Stomach (tissue), 9 donors: ENCODE data around the gene USH1G. TPM values are rescaled to one million over a fixed set of nuclear protein-coding genes. Genes with fewer than 3 reads are reported as not detected.

Experiments used
- DNase-seq, 2 donors: peaks; one replicate each; pipeline versions ENCODE4 v3.0.0 to v3.0.0-alpha.2; 2013 to 2019
- H3K27ac ChIP-seq, 5 donors: fragments of 200-600 bp in 4 of 5; sonication (generic) in 4 of 5; one replicate each; pipeline ENCODE4 v1.5.1; 2013 to 2019; ENCODE audit warnings: mild to moderate bottlenecking in 1 of 5, moderate library complexity in 1 of 5
- H3K27me3 ChIP-seq, 3 donors: fragments of 200-600 bp; sonication (generic); one replicate each; pipeline ENCODE4 v1.5.1; 2017 to 2019; ENCODE audit warnings: mixed run types in 1 of 3
- H3K36me3 ChIP-seq, 4 donors: fragments of 200-600 bp; sonication (generic); 1 replicate in 3 of 4; 2 replicates in 1 of 4; pipeline ENCODE4 v1.5.1; 2016 to 2019
- H3K4me1 ChIP-seq, 4 donors: fragments of 200-600 bp; sonication (generic); one replicate each; pipeline ENCODE4 v1.5.1; 2016 to 2019
- H3K4me3 ChIP-seq, 4 donors: fragments of 200-600 bp; sonication (generic) in 3 of 4; one replicate each; pipeline ENCODE4 v1.5.1; 2016 to 2019; ENCODE audit warnings: mild to moderate bottlenecking in 1 of 4
- H3K9me3 ChIP-seq, 4 donors: fragments of 200-600 bp; sonication (generic); one replicate each; pipeline ENCODE4 v1.5.1; 2016 to 2019
- EP300 ChIP-seq: sonication (generic); formaldehyde crosslinking; IDR thresholded peaks from one replicate; pipeline ENCODE4 v1.6.1; 2017; ENCODE audit warnings: antibody characterized with exemption
- POLR2A ChIP-seq, 4 donors: fragments of 450-650 bp; IDR thresholded peaks; one replicate each; pipeline ENCODE4 v1.6.1; 2016; ENCODE audit warnings: antibody characterized with exemption in 4 of 4, control low read depth in 2 of 4, mild to moderate bottlenecking in 1 of 4, moderate library complexity in 1 of 4
- POLR2AphosphoS5 ChIP-seq, 3 donors: sonication (generic); formaldehyde crosslinking; IDR thresholded peaks; one replicate each; pipeline ENCODE4 v1.6.1; 2016; ENCODE audit warnings: antibody characterized with exemption in 3 of 3
- WGBS, 5 donors: extraction: QIAGEN DNeasy Blood & Tissue Kit in 3 of 5; methylation state at CpG; one replicate each; pipeline versions ENCODE4 v1.1.5 to v1.1.7; 2013 to 2018; 5-methylcytosine and 5-hydroxymethylcytosine counted together
- intact Hi-C: fragments of 100-400 bp; cut with DNase I; formaldehyde crosslinking; loops from one replicate; pipeline ENCODE4 v1.15.1; 2023; ENCODE audit warnings: low total_unique reads
- polyA plus RNA-seq, 3 donors: library from polyadenylated mRNA; stranded (reverse); fragments of 200-250 nt; gene quantifications; one replicate each; pipeline ENCODE4 v1.2.3, GENCODE V29; 2013
- total RNA-seq, 5 donors: library from RNA; depleted of rRNA; stranded (reverse); fragments of >200 nt; gene quantifications; one replicate each; pipeline versions ENCODE4 v1.1.0 to v1.2.3, GENCODE V29; 2014 to 2016
- TF ChIP-seq, protein P1 (sequence below), 7 experiments: fragments of 450-650 bp in 4 of 7; fragments of 200-600 bp in 3 of 7; sonication (generic) in 3 of 7; IDR thresholded peaks; one replicate each; pipeline ENCODE4 v1.5.1; 2016 to 2019; ENCODE audit warnings: antibody characterized with exemption in 7 of 7, control low read depth in 2 of 7, mild to moderate bottlenecking in 1 of 7
- donor health status: healthy with polysubstance abuse.
- donor health status: Bipolar disorder and iron deficiency.
- donor health status: healthy.

Gene USH1G
- total and polyA plus RNA-seq, 8 donors, result 0.18 to 1.0 TPM; not detected in 6

DNA sequence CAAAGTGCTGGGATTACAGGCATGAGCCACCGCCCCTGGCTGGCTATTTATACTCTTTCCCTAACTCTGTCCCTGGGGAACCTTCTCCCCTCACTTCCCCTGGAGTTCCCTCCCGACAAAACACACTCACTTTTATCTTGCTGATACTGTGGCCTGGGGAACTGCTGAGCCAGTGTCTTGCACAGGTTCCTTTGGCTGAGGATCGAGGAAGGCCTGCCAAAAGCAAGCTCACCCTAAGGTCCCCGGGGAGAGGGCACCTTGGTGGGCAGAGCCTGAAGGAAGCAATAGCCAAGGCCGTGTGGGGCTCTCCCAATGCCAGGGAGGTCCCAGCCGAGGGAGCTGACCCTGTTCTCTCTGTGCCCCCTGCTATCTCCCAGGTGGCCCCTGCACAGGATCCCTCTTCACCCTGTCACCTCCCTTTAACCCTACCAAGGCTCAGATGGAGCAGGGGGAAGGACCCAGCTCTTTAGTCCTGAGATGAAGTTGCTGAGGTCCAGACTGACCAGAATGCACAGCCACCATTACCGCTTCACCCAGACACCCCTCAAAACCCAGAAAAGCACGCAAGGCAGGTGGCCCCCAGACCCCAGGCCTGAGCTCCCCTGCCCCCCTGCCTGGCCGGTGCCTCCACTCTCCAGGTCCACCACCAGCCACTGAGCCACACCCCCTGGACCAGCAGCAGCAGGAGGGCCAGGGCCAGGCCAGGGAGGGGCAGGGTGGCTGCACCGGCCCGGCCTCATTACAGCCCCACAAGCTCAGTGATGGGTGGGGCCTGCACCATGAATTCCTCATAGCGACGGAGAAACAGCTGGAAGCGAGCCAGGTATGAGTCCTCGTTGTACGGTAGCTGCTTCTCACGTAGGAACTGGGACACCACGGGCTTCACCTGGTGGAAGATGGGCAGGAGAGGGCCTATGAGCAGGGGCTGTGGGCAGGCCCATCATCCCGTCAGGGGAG is 45.2 kb downstream of the USH1G start:
- H3K4me3 ChIP-seq, result no peak overlapping the region
- H3K27ac ChIP-seq, result peak overlapping the region in 4 of 5 donors; percentile 37 to 62 (median 45)
- WGBS, 5 donors, result 25 to 48% (median 33%) methylated on average over 12 to 19 of the region's 19 CpGs
- H3K9me3 ChIP-seq, result no peaks in the 10 kb centered on the region
- H3K36me3 ChIP-seq, result no peaks in the 10 kb centered on the region
- peaks cover 13 to 28% (median 22%) of the 10 kb centered on the region in 4 donors for H3K4me1 ChIP-seq
- intact Hi-C loops, result no loop called here
- peak; percentile 77 to 93 for DNase-seq
- H3K27me3 ChIP-seq, result peaks cover 0 to 31% (median 0%) of the 10 kb centered on the region in 3 donors
- TF ChIP-seq EP300 (no peak), POLR2AphosphoS5 (IDR thresholded peaks at IDR 0.05) (peak in 2 of 3 donors; percentile 17 to 33)

DNA sequence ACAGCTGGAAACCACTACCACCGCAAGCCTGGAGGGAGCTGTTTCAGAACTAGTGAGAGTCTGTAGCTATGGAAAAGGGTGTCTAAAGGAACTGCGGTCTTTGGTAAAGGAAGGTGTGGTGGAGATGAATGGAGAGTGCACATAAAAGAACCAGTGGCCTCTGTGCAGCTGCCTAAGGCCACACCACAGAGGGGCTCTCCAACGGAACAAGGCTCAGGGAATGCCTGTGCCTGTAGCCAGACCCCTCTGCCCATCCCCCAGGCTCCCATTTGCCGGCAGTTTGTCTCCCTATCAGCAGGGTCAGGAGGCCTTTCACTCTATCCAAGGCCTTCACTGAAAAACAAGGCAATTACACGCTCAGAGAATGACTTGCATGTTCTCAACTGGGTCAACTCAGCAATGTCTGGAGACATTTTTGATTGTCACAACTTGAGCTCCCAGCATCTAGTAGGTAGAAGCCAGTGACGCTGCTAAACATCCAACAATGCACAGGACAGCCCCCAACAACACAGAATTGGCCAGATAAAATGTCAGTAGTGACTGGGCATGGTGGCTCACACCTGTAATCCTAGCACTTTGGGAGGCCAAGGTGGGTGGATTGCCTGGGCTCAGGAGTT is 47.0 kb downstream of the USH1G start:
- no peaks in the 10 kb centered on the region for H3K9me3 ChIP-seq

DNA sequence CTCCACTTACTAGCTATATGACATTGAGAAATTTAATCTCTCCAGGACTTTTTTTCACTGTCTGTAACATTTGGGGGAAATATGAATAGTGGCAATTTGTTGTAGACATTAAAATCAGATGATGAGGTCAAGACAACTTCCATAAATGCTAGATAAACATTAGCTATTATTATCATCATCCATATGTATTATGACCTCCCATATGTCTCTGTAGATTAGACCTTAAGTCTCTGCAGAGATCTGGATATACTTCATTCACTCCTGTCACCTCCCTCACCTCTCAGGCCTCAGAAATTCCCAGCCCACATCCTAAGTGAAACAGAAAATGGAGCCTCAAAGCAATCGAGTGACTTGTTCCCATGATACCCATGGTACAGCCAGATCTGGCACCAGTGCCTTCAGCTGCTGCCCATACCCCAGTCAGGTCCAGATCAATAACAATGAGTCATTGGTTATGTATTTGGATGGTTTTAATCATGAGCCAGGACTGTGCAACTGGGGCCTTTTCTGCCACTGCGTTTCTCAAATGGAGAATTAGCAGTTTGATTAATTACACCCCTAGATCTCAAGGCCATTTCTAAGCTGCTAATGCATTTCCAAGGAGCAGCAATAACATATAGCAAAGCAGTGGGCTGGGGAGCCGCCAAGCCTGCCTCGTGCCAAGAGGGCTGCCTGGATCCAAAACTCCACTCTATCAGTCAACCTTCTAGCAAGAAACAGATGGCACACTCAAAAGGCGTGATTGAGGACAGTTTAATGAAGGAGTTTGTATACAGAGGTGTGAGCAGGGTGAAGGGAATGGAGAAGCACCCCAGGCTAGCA is 47.7 kb downstream of the USH1G start:
- Histone ChIP-seq H3K27me3 (peaks cover 0 to 12% (median 0%) of the 10 kb centered on the region in 3 donors), H3K9me3 (no peaks in the 10 kb centered on the region), H3K4me3 (no peak overlapping the region), H3K27ac (no peak overlapping the region), H3K36me3 (no peaks in the 10 kb centered on the region), H3K4me1 (peaks cover 26 to 42% (median 34%) of the 10 kb centered on the region in 4 donors)
- TF ChIP-seq EP300 (no peak), POLR2AphosphoS5 (IDR thresholded peaks at IDR 0.05) (no peak), POLR2A (IDR thresholded peaks at IDR 0.05) (no peak)
- TF ChIP-seq, protein P1, sequence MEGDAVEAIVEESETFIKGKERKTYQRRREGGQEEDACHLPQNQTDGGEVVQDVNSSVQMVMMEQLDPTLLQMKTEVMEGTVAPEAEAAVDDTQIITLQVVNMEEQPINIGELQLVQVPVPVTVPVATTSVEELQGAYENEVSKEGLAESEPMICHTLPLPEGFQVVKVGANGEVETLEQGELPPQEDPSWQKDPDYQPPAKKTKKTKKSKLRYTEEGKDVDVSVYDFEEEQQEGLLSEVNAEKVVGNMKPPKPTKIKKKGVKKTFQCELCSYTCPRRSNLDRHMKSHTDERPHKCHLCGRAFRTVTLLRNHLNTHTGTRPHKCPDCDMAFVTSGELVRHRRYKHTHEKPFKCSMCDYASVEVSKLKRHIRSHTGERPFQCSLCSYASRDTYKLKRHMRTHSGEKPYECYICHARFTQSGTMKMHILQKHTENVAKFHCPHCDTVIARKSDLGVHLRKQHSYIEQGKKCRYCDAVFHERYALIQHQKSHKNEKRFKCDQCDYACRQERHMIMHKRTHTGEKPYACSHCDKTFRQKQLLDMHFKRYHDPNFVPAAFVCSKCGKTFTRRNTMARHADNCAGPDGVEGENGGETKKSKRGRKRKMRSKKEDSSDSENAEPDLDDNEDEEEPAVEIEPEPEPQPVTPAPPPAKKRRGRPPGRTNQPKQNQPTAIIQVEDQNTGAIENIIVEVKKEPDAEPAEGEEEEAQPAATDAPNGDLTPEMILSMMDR (IDR thresholded peaks at IDR 0.05), result no peak
- 45 to 62% (median 57%) methylated on average over 5 of the region's 5 CpGs for WGBS, 5 donors
- peak in 1 of 2 donors; percentile 66 for DNase-seq
- intact Hi-C loops, result no loop called here

More for the DNA sequence above, 47.0 kb downstream of the USH1G start:
- WGBS, 5 donors, result 56 to 66% (median 58%) methylated on average over 6 of the region's 6 CpGs
- H3K4me1 ChIP-seq, result peaks cover 26 to 42% (median 34%) of the 10 kb centered on the region in 4 donors
- TF ChIP-seq POLR2A (IDR thresholded peaks at IDR 0.05), result no peak
- no peak for TF ChIP-seq EP300
- TF ChIP-seq POLR2AphosphoS5 (IDR thresholded peaks at IDR 0.05), result no peak
- TF ChIP-seq, protein P1 (IDR thresholded peaks at IDR 0.05), result no peak
- no peaks in the 10 kb centered on the region for H3K36me3 ChIP-seq
- H3K27me3 ChIP-seq, result peaks cover 0 to 16% (median 0%) of the 10 kb centered on the region in 3 donors
- intact Hi-C loops, result no loop called here
- H3K27ac ChIP-seq, result no peak overlapping the region
- no peak overlapping the region for H3K4me3 ChIP-seq
- DNase-seq, result no peak

DNA sequence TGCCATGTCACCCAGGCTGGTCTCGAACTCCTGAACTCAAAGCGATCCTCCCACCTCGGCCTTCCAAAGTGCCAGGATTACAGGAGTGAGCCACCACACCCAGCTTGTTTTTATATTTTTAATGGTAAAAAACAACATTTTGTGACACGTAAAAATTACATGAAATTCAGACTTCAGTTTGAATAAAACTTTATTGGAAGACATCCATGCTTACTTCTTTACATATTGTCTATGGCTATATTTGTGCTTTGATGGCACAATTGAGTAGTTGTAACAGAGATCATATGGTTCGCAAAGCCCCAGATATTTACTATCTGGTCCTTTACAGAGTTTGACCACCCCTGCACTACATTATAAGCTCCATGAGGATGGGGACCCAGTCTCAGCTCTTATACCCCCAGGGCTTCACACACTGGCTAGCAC is 48.4 kb downstream of the USH1G start:
- Histone ChIP-seq H3K4me1 (peaks cover 26 to 42% (median 34%) of the 10 kb centered on the region in 4 donors), H3K4me3 (no peak overlapping the region), H3K27ac (no peak overlapping the region), H3K27me3 (peaks cover 0 to 12% (median 0%) of the 10 kb centered on the region in 3 donors), H3K36me3 (no peaks in the 10 kb centered on the region), H3K9me3 (no peaks in the 10 kb centered on the region)
- DNase-seq, result no peak
- TF ChIP-seq POLR2A (IDR thresholded peaks at IDR 0.05) (no peak), EP300 (no peak), POLR2AphosphoS5 (IDR thresholded peaks at IDR 0.05) (no peak)
- TF ChIP-seq, protein P1 (IDR thresholded peaks at IDR 0.05), result no peak
- intact Hi-C loops, result no loop called here
- WGBS, 5 donors, result 96 to 98% (median 98%) methylated on average over 5 of the region's 5 CpGs
